ENCODE results near the gene CD36. TPM values are rescaled to one million over a fixed set of nuclear protein-coding genes. Genes with fewer than 3 reads are reported as not detected.

Gene CD36
- total RNA-seq, 3 donors from 2014 or later (not counting 1 experiment from before 2014, with no cell fraction given): 5.5 to 7.0 (median 6.0) TPM

DNA sequence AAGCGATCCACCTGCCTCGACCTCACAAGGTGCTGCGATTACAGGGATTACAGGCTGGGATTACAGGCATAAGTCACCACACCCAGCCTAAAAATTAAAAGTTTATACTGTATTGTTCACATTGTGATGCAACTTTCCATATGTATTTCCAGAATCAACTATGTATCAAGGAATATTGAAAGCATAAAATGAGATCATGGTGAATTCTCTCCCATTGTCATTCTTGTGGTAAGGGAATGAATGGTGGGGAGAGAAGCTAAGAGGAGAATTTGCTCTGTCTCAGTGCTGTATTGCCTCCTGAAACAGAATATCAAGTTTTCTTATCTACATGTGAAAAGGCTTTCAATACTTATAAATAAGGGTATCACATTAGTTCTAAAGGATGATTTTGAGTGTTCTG, 81.7 kb downstream of the CD36 start:
- no peak for DNase-seq
- Histone ChIP-seq H3K27ac (ENCODE audit: low read length) (no peak overlapping the region), H3K36me3 (ENCODE audit: control insufficient read depth, insufficient read depth, low read length) (no peaks in the 10 kb centered on the region), H3K4me3 (ENCODE audit: low read length) (no peak overlapping the region), H3K27me3 (ENCODE audit: control insufficient read depth, insufficient read depth, low read length) (no peaks in the 10 kb centered on the region), H3K9me3 (ENCODE audit: control insufficient read depth, insufficient read depth, low read length) (no peaks in the 10 kb centered on the region), H3K4me1 (ENCODE audit: control insufficient read depth, insufficient read depth, low read length) (no peaks in the 10 kb centered on the region)
- Mint-ChIP-seq H3K27ac (no peak overlapping the region), H3K9me3 (peaks cover 0 to 2% of the 10 kb centered on the region in 2 donors), H3K4me3 (no peak overlapping the region), H3K36me3 (no peaks in the 10 kb centered on the region), H3K4me1 (no peaks in the 10 kb centered on the region), H3K27me3 (ENCODE audit: low read depth in 2 of 2) (no peaks in the 10 kb centered on the region)
- TF ChIP-seq, protein P1, sequence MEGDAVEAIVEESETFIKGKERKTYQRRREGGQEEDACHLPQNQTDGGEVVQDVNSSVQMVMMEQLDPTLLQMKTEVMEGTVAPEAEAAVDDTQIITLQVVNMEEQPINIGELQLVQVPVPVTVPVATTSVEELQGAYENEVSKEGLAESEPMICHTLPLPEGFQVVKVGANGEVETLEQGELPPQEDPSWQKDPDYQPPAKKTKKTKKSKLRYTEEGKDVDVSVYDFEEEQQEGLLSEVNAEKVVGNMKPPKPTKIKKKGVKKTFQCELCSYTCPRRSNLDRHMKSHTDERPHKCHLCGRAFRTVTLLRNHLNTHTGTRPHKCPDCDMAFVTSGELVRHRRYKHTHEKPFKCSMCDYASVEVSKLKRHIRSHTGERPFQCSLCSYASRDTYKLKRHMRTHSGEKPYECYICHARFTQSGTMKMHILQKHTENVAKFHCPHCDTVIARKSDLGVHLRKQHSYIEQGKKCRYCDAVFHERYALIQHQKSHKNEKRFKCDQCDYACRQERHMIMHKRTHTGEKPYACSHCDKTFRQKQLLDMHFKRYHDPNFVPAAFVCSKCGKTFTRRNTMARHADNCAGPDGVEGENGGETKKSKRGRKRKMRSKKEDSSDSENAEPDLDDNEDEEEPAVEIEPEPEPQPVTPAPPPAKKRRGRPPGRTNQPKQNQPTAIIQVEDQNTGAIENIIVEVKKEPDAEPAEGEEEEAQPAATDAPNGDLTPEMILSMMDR (IDR thresholded peaks at IDR 0.05): no peak
- 85% methylated on average over 3 of the region's 3 CpGs for WGBS (ENCODE audit: insufficient coverage)
- intact Hi-C loops (cut with micrococcal nuclease): no loop called here
- no peak for ATAC-seq

DNA sequence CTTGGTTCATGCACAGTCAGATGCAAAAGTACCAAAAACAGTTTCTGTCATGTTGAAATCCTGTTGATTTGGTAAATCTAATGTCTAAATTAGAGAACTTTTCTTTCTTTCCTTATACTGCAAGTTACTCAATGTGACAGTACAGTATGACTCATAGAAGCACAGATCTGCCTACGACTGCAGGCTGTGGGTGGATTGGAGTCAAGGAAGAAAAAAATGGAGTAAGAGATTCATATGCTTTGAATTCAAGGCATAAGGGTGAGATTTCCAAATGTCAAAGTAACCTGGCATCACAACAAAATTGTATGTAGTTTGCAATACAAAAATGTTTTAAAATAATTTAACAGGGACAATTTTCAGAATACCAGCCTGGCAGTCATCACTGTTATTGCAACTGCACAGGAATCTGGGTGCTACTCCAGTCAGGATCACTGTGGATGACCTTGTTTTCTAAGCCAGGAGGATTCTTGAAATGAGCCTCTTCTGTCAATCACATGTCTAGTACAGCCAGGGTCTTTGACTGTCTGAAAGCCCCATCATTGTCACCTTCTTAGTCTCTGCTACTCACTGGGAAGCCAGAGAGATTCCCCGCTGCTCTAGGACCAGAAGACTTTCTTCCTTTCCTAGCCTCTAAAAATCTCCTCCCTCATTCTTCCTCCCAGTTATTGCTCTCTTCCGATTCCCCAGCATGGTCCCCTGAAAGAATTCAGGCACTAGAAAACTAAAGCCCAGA, 83.6 kb downstream of the CD36 start:
- H3K9me3 Mint-ChIP-seq: peaks cover 0 to 2% of the 10 kb centered on the region in 2 donors
- H3K27ac Mint-ChIP-seq: no peak overlapping the region
- Histone ChIP-seq H3K4me3 (ENCODE audit: low read length) (no peak overlapping the region), H3K36me3 (ENCODE audit: control insufficient read depth, insufficient read depth, low read length) (no peaks in the 10 kb centered on the region), H3K4me1 (ENCODE audit: control insufficient read depth, insufficient read depth, low read length) (no peaks in the 10 kb centered on the region), H3K27me3 (ENCODE audit: control insufficient read depth, insufficient read depth, low read length) (no peaks in the 10 kb centered on the region), H3K9me3 (ENCODE audit: control insufficient read depth, insufficient read depth, low read length) (no peaks in the 10 kb centered on the region), H3K27ac (ENCODE audit: low read length) (no peak overlapping the region)
- no peak for DNase-seq
- intact Hi-C loops (cut with micrococcal nuclease): no loop called here
- H3K36me3 Mint-ChIP-seq: no peaks in the 10 kb centered on the region
- H3K27me3 Mint-ChIP-seq (ENCODE audit: low read depth in 2 of 2): no peaks in the 10 kb centered on the region
- no peaks in the 10 kb centered on the region for H3K4me1 Mint-ChIP-seq
- WGBS (ENCODE audit: insufficient coverage): 83% methylated on average over 3 of the region's 3 CpGs
- TF ChIP-seq, protein P1 (IDR thresholded peaks at IDR 0.05): no peak
- no peak for ATAC-seq
- H3K4me3 Mint-ChIP-seq: no peak overlapping the region

DNA sequence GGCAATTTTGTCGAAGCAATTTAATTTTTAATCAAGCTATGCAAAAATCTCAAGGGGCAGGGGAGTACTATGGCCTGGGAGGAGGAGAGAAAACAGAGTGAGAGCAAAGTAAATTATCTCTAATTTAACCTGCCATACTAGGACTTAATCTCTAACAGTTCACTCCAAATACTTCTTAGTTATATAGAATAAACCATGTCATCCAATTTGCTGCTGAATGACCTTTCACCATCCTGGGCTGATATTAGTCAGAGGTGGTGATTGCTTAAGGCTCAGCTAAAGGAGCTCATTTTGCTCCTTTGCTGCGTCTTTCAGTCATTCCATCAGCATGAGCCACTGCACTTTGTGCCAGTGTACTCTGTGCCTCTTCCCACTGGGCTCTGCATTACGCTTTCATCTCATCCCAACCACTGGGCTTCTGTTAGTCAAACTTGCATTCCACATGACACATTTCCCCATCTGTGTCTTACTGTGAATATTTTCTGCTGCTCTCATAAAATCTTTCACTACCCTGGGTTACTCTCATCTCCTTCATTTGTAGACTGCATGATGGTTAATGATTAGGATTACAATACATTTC, 84.3 kb downstream of the CD36 start:
- Histone ChIP-seq H3K27me3 (ENCODE audit: control insufficient read depth, insufficient read depth, low read length) (no peaks in the 10 kb centered on the region), H3K27ac (ENCODE audit: low read length) (no peak overlapping the region), H3K9me3 (ENCODE audit: control insufficient read depth, insufficient read depth, low read length) (no peaks in the 10 kb centered on the region), H3K36me3 (ENCODE audit: control insufficient read depth, insufficient read depth, low read length) (no peaks in the 10 kb centered on the region), H3K4me3 (ENCODE audit: low read length) (no peak overlapping the region), H3K4me1 (ENCODE audit: control insufficient read depth, insufficient read depth, low read length) (no peaks in the 10 kb centered on the region)
- DNase-seq (no peak), ATAC-seq (no peak)
- intact Hi-C loops (cut with micrococcal nuclease): no loop called here
- WGBS (ENCODE audit: insufficient coverage): 88% methylated on average over 3 of the region's 3 CpGs
- no peaks in the 10 kb centered on the region for H3K4me1 Mint-ChIP-seq
- no peaks in the 10 kb centered on the region for H3K27me3 Mint-ChIP-seq (ENCODE audit: low read depth in 2 of 2)
- H3K27ac Mint-ChIP-seq: no peak overlapping the region
- H3K4me3 Mint-ChIP-seq: no peak overlapping the region
- no peaks in the 10 kb centered on the region for H3K36me3 Mint-ChIP-seq
- H3K9me3 Mint-ChIP-seq: peaks cover 0 to 2% of the 10 kb centered on the region in 2 donors
- TF ChIP-seq, protein P1 (IDR thresholded peaks at IDR 0.05): no peak

All from natural killer cell (primary cell).